ENCODE results near the gene USE1. TPM values are rescaled to one million over a fixed set of nuclear protein-coding genes. Genes with fewer than 3 reads are reported as not detected.

Gene USE1
- total RNA-seq, 6 donors from 2014 or later, result 21.6 to 49.3 (median 23.9) TPM

DNA sequence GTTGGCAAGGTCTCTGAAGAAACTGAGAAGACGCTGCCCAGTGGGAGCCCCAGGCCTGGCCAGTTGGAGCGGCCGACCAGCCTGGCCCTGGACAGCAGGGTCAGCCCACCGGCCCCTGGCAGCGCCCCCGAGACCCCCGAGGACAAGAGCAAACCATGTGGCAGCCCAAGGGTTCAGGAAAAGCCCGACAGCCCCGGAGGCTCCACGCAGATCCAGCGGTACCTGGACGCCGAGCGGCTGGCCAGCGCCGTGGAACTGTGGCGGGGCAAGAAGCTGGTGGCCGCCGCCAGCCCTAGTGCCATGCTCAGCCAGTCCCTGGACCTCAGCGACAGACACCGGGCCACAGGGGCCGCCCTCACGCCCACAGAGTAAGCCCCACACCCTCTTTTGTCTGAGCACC lies 20.1 kb upstream of the USE1 start:
- no peaks in the 10 kb centered on the region for H3K9me3 ChIP-seq
- no peaks in the 10 kb centered on the region for H3K27me3 ChIP-seq
- no peak overlapping the region for H3K4me3 ChIP-seq
- H3K4me1 ChIP-seq, result no peaks in the 10 kb centered on the region
- H3K27ac ChIP-seq, result no peak overlapping the region
- TF ChIP-seq EP300 (IDR thresholded peaks at IDR 0.05) (no peak), POLR2AphosphoS5 (IDR thresholded peaks at IDR 0.05) (no peak), POLR2A (IDR thresholded peaks at IDR 0.05) (no peak)
- TF ChIP-seq, protein P1, sequence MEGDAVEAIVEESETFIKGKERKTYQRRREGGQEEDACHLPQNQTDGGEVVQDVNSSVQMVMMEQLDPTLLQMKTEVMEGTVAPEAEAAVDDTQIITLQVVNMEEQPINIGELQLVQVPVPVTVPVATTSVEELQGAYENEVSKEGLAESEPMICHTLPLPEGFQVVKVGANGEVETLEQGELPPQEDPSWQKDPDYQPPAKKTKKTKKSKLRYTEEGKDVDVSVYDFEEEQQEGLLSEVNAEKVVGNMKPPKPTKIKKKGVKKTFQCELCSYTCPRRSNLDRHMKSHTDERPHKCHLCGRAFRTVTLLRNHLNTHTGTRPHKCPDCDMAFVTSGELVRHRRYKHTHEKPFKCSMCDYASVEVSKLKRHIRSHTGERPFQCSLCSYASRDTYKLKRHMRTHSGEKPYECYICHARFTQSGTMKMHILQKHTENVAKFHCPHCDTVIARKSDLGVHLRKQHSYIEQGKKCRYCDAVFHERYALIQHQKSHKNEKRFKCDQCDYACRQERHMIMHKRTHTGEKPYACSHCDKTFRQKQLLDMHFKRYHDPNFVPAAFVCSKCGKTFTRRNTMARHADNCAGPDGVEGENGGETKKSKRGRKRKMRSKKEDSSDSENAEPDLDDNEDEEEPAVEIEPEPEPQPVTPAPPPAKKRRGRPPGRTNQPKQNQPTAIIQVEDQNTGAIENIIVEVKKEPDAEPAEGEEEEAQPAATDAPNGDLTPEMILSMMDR (IDR thresholded peaks at IDR 0.05), result no peak
- no peak for ATAC-seq (ENCODE audit: low FRiP score in 2 of 2)
- H3K36me3 ChIP-seq, result peaks cover 31 to 89% (median 79%) of the 10 kb centered on the region in 4 donors
- peak in 1 of 2 donors; percentile 80 for DNase-seq
- WGBS, 2 donors, result 97 to 100% methylated on average over 2 to 18 of the region's 23 CpGs

DNA sequence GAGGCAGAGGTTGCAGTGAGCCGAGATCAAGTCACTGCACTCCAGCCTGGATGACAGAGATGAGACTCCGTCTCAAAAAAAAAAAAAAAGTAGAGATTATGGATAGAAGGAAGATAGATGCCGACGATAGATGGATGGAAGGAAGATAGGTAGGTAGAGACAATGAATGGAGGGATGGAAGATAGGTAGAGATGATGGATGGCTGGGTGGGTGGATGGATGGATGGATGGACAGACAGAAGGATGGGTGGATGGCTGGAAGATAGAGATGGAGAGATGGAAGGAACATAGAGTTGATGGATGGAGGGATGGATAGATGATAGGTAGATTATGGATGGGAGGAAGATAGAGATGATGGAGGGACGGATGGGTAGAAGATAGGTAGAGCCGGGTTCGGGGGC lies 18.5 kb upstream of the USE1 start:
- Histone ChIP-seq H3K4me3 (no peak overlapping the region), H3K27me3 (no peaks in the 10 kb centered on the region), H3K36me3 (peaks cover 34 to 89% (median 79%) of the 10 kb centered on the region in 4 donors), H3K27ac (no peak overlapping the region), H3K9me3 (no peaks in the 10 kb centered on the region), H3K4me1 (no peaks in the 10 kb centered on the region)
- WGBS, 2 donors, result 95 to 96% methylated on average over 7 of the region's 7 CpGs
- DNase-seq (no peak), ATAC-seq (ENCODE audit: low FRiP score in 2 of 2) (no peak)
- no peak for TF ChIP-seq EP300 (IDR thresholded peaks at IDR 0.05)

DNA sequence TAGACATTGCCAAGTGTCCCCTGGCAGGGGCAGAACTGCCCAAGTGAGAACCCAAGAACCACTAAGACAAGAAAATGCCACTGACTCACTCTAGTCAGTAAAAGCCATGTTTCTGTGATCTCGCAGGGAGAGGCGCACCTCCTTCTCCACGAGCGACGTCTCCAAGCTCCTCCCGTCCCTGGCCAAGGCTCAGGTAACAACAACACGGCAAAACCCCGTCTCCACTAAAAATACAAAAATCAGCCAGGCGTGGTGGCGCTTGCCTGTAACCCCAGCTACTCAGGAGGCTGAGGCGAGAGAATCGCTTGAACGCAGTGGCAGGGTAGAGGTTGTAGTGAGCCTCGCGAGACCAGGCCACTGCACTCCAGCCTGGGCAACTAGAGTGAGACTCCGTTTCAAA lies 17.5 kb upstream of the USE1 start:
- Histone ChIP-seq H3K27me3 (no peaks in the 10 kb centered on the region), H3K4me3 (no peak overlapping the region), H3K9me3 (no peaks in the 10 kb centered on the region), H3K36me3 (peaks cover 37 to 89% (median 79%) of the 10 kb centered on the region in 4 donors), H3K27ac (no peak overlapping the region), H3K4me1 (no peaks in the 10 kb centered on the region)
- 91 to 94% methylated on average over 16 of the region's 16 CpGs for WGBS, 2 donors
- ATAC-seq (ENCODE audit: low FRiP score in 2 of 2), result no peak
- TF ChIP-seq, protein P1 (IDR thresholded peaks at IDR 0.05), result no peak
- TF ChIP-seq EP300 (IDR thresholded peaks at IDR 0.05) (no peak), POLR2AphosphoS5 (IDR thresholded peaks at IDR 0.05) (no peak), POLR2A (IDR thresholded peaks at IDR 0.05) (no peak)
- DNase-seq, result no peak

DNA sequence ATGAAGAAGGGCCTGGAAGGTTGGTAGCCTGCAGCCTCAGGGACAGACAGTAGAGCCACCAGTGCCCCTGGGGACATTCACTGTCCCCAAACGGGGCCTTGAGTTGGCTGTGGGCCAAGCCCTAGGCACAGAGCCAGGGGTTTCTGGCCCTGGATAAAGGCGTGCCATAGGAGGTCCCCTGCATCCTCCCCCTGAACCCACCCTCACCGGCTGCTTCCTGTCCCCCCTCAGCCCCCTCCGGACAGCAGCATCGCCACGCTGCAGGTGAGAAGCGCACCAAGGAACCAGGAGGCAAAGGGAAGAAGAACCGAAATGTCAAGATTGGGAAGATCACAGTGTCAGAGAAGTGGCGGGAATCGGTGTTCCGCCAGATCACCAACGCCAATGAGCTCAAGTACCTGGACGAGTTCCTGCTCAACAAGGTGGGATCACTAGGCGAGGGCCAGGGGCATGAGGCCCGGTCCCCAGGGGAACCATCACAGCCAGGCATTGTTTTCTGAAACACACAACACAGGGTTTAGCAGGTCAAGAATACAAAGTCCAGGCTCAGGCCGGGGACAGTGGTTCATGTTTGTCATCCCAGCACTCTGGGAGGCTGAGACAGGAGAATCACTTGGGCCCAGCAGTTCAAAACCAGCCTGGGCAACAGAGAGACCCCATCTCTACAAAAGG lies 14.6 kb upstream of the USE1 start:
- 77 to 88% methylated on average over 13 to 16 of the region's 16 CpGs for WGBS, 2 donors
- TF ChIP-seq EP300 (IDR thresholded peaks at IDR 0.05) (no peak), POLR2A (IDR thresholded peaks at IDR 0.05) (no peak), POLR2AphosphoS5 (IDR thresholded peaks at IDR 0.05) (no peak)
- TF ChIP-seq, protein P1 (IDR thresholded peaks at IDR 0.05), result no peak
- DNase-seq (no peak), ATAC-seq (ENCODE audit: low FRiP score in 2 of 2) (no peak)
- Histone ChIP-seq H3K36me3 (peaks cover 24 to 82% (median 69%) of the 10 kb centered on the region in 4 donors), H3K27me3 (no peaks in the 10 kb centered on the region), H3K4me1 (no peaks in the 10 kb centered on the region), H3K9me3 (no peaks in the 10 kb centered on the region), H3K27ac (no peak overlapping the region), H3K4me3 (no peak overlapping the region)

DNA sequence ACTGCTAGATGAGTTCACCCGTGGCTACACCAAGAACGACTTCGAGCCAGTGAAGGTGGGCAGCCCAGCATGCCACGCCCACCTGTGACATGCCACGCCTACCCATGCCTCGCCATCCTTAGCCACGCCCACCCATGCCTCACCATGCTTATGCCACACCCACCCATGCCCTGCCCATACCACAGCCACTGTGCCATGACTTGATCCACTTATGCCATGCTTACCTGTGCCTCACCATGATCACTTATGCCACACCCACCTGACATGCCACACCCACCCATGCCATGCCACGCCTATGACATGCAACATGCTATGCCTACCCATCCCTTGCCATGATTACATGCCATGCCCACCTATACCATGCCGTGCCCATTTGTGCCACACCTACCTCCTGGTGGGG lies 12.9 kb upstream of the USE1 start:
- 91 to 92% methylated on average over 9 of the region's 9 CpGs for WGBS, 2 donors
- DNase-seq (no peak), ATAC-seq (ENCODE audit: low FRiP score in 2 of 2) (no peak)
- Histone ChIP-seq H3K36me3 (peaks cover 22 to 90% (median 82%) of the 10 kb centered on the region in 4 donors), H3K27ac (no peak overlapping the region), H3K27me3 (no peaks in the 10 kb centered on the region), H3K4me3 (no peak overlapping the region), H3K9me3 (no peaks in the 10 kb centered on the region), H3K4me1 (no peaks in the 10 kb centered on the region)
- TF ChIP-seq POLR2AphosphoS5 (IDR thresholded peaks at IDR 0.05) (no peak), EP300 (IDR thresholded peaks at IDR 0.05) (no peak), POLR2A (IDR thresholded peaks at IDR 0.05) (no peak)
- TF ChIP-seq, protein P1 (IDR thresholded peaks at IDR 0.05), result no peak

All from upper lobe of left lung (tissue), 6 donors.